ENCODE data around the gene CITED1.

Gene CITED1

DNA sequence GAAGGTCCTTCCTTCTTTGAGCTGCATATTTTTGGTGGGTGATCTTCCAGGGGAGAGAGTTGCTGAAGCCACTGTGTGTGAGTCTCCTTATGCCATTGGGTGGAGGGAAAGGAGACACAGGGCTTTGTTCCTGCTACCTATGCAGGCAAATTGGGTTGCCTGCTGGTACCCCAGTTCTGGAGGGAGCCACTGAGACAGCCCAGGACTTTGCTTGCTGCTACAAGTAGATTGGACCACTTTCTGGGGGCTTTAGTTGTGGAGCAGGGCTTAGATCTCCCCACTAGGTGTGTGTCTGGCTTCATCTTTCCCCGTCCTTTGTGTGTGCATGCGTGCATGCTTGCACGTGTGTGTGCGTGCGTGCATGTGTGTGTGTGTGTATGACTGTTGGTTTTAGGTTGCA, 10.0 kb downstream of the CITED1 start:
- Histone ChIP-seq H3K4me3 (ENCODE audit: low read depth, low read length) (no peak overlapping the region), H4K8ac (ENCODE audit: low read depth, low read length) (no peak overlapping the region), H3K79me2 (ENCODE audit: control insufficient read depth, insufficient read depth, low read length, poor library complexity) (no peaks in the 10 kb centered on the region), H3K18ac (ENCODE audit: low read length) (no peak overlapping the region), H3K4me2 (ENCODE audit: low read length) (no peak overlapping the region), H3K23ac (ENCODE audit: low read length) (no peak overlapping the region), H3K9me3 (ENCODE audit: insufficient read depth, low read depth, low read length) (no peaks in the 10 kb centered on the region), H3K27me3 (ENCODE audit: insufficient read depth, low read length) (no peaks in the 10 kb centered on the region), H2BK12ac (ENCODE audit: low read length) (no peak overlapping the region), H2AK5ac (ENCODE audit: low read length) (no peak overlapping the region), H3K14ac (ENCODE audit: low read length) (no peak overlapping the region), H4K12ac (ENCODE audit: low read depth, low read length) (no peak overlapping the region), H3K36me3 (ENCODE audit: control insufficient read depth in 1 of 2, insufficient read depth in 2 of 2, low read length in 2 of 2) (no peaks in the 10 kb centered on the region), H2AFZ (ENCODE audit: insufficient read depth, low read length, poor library complexity) (no peak overlapping the region), H3K27ac (ENCODE audit: low read depth, low read length) (no peak overlapping the region), H2BK5ac (ENCODE audit: low read depth, low read length, poor library complexity) (no peak overlapping the region), H3K4me1 (ENCODE audit: control insufficient read depth in 1 of 2, insufficient read depth in 2 of 2, low read length in 2 of 2) (no peaks in the 10 kb centered on the region), H3K4ac (ENCODE audit: low read depth, low read length) (no peak overlapping the region), H2BK120ac (ENCODE audit: insufficient read depth, low read length, poor library complexity) (no peak overlapping the region), H3K9ac (ENCODE audit: low read length) (no peak overlapping the region), H4K91ac (ENCODE audit: low read depth, low read length) (no peak overlapping the region), H3K79me1 (ENCODE audit: low read length) (no peaks in the 10 kb centered on the region)
- no peak for DNase-seq
- no CpG with 5 or more reads among the region's 5 CpGs for WGBS (ENCODE audit: extremely low coverage, insufficient coverage, insufficient read length)

GRCh38 chrX:72294497-72294896, 11.2 kb downstream of the CITED1 start:
- Histone ChIP-seq H2BK5ac (ENCODE audit: low read depth, low read length, poor library complexity) (no peak overlapping the region), H2BK12ac (ENCODE audit: low read length) (no peak overlapping the region), H3K4me2 (ENCODE audit: low read length) (no peak overlapping the region), H2AFZ (ENCODE audit: insufficient read depth, low read length, poor library complexity) (no peak overlapping the region), H3K27me3 (ENCODE audit: insufficient read depth, low read length) (no peaks in the 10 kb centered on the region), H2BK120ac (ENCODE audit: insufficient read depth, low read length, poor library complexity) (no peak overlapping the region), H3K18ac (ENCODE audit: low read length) (no peak overlapping the region), H3K4me1 (ENCODE audit: control insufficient read depth in 1 of 2, insufficient read depth in 2 of 2, low read length in 2 of 2) (no peaks in the 10 kb centered on the region), H3K4ac (ENCODE audit: low read depth, low read length) (no peak overlapping the region), H4K12ac (ENCODE audit: low read depth, low read length) (no peak overlapping the region), H3K27ac (ENCODE audit: low read depth, low read length) (no peak overlapping the region), H4K91ac (ENCODE audit: low read depth, low read length) (no peak overlapping the region), H3K36me3 (ENCODE audit: control insufficient read depth in 1 of 2, insufficient read depth in 2 of 2, low read length in 2 of 2) (no peaks in the 10 kb centered on the region), H3K14ac (ENCODE audit: low read length) (no peak overlapping the region), H3K79me1 (ENCODE audit: low read length) (no peaks in the 10 kb centered on the region), H3K4me3 (ENCODE audit: low read depth, low read length) (no peak overlapping the region), H2AK5ac (ENCODE audit: low read length) (no peak overlapping the region), H4K8ac (ENCODE audit: low read depth, low read length) (no peak overlapping the region), H3K79me2 (ENCODE audit: control insufficient read depth, insufficient read depth, low read length, poor library complexity) (no peaks in the 10 kb centered on the region), H3K9ac (ENCODE audit: low read length) (no peak overlapping the region), H3K23ac (ENCODE audit: low read length) (no peak overlapping the region), H3K9me3 (ENCODE audit: insufficient read depth, low read depth, low read length) (no peaks in the 10 kb centered on the region)
- DNase-seq: no peak
- WGBS (ENCODE audit: extremely low coverage, insufficient coverage, insufficient read length): no CpG with 5 or more reads among the region's 1 CpG

- Histone ChIP-seq H3K18ac (ENCODE audit: low read length) (no peak overlapping the region), H3K4ac (ENCODE audit: low read depth, low read length) (no peak overlapping the region), H2AK5ac (ENCODE audit: low read length) (no peak overlapping the region), H3K27ac (ENCODE audit: low read depth, low read length) (no peak overlapping the region), H2BK12ac (ENCODE audit: low read length) (no peak overlapping the region), H3K79me2 (ENCODE audit: control insufficient read depth, insufficient read depth, low read length, poor library complexity) (no peaks in the 10 kb centered on the region), H3K23ac (ENCODE audit: low read length) (no peak overlapping the region), H2BK5ac (ENCODE audit: low read depth, low read length, poor library complexity) (no peak overlapping the region), H4K91ac (ENCODE audit: low read depth, low read length) (no peak overlapping the region), H3K9me3 (ENCODE audit: insufficient read depth, low read depth, low read length) (no peaks in the 10 kb centered on the region), H3K27me3 (ENCODE audit: insufficient read depth, low read length) (no peaks in the 10 kb centered on the region), H3K36me3 (ENCODE audit: control insufficient read depth in 1 of 2, insufficient read depth in 2 of 2, low read length in 2 of 2) (no peaks in the 10 kb centered on the region), H3K4me1 (ENCODE audit: control insufficient read depth in 1 of 2, insufficient read depth in 2 of 2, low read length in 2 of 2) (no peaks in the 10 kb centered on the region), H4K12ac (ENCODE audit: low read depth, low read length) (no peak overlapping the region), H3K9ac (ENCODE audit: low read length) (no peak overlapping the region), H4K8ac (ENCODE audit: low read depth, low read length) (no peak overlapping the region), H3K79me1 (ENCODE audit: low read length) (no peaks in the 10 kb centered on the region), H2BK120ac (ENCODE audit: insufficient read depth, low read length, poor library complexity) (no peak overlapping the region), H3K4me3 (ENCODE audit: low read depth, low read length) (no peak overlapping the region), H3K14ac (ENCODE audit: low read length) (no peak overlapping the region), H3K4me2 (ENCODE audit: low read length) (no peak overlapping the region), H2AFZ (ENCODE audit: insufficient read depth, low read length, poor library complexity) (no peak overlapping the region)
- WGBS (ENCODE audit: extremely low coverage, insufficient coverage, insufficient read length): no CpG with 5 or more reads among the region's 1 CpG
- DNase-seq: no peak
These were observed 23.4 kb downstream of the CITED1 start for GRCh38 chrX:72282302-72282701.

GRCh38 chrX:72280321-72280845, 25.3 kb downstream of the CITED1 start:
- Histone ChIP-seq H2AFZ (ENCODE audit: insufficient read depth, low read length, poor library complexity) (no peak overlapping the region), H3K27me3 (ENCODE audit: insufficient read depth, low read length) (no peaks in the 10 kb centered on the region), H2AK5ac (ENCODE audit: low read length) (no peak overlapping the region), H3K36me3 (ENCODE audit: control insufficient read depth in 1 of 2, insufficient read depth in 2 of 2, low read length in 2 of 2) (peaks cover 0 to 3% of the 10 kb centered on the region in 2 experiments), H3K18ac (ENCODE audit: low read length) (no peak overlapping the region), H4K91ac (ENCODE audit: low read depth, low read length) (no peak overlapping the region), H4K8ac (ENCODE audit: low read depth, low read length) (no peak overlapping the region), H3K79me1 (ENCODE audit: low read length) (peaks cover 4% of the 10 kb centered on the region), H2BK120ac (ENCODE audit: insufficient read depth, low read length, poor library complexity) (no peak overlapping the region), H2BK5ac (ENCODE audit: low read depth, low read length, poor library complexity) (no peak overlapping the region), H3K14ac (ENCODE audit: low read length) (no peak overlapping the region), H3K79me2 (ENCODE audit: control insufficient read depth, insufficient read depth, low read length, poor library complexity) (peaks cover 3% of the 10 kb centered on the region), H3K9ac (ENCODE audit: low read length) (no peak overlapping the region), H3K4me2 (ENCODE audit: low read length) (no peak overlapping the region), H3K4me3 (ENCODE audit: low read depth, low read length) (no peak overlapping the region), H4K12ac (ENCODE audit: low read depth, low read length) (no peak overlapping the region), H3K4me1 (ENCODE audit: control insufficient read depth in 1 of 2, insufficient read depth in 2 of 2, low read length in 2 of 2) (no peaks in the 10 kb centered on the region), H2BK12ac (ENCODE audit: low read length) (no peak overlapping the region), H3K4ac (ENCODE audit: low read depth, low read length) (no peak overlapping the region), H3K23ac (ENCODE audit: low read length) (no peak overlapping the region), H3K9me3 (ENCODE audit: insufficient read depth, low read depth, low read length) (no peaks in the 10 kb centered on the region), H3K27ac (ENCODE audit: low read depth, low read length) (no peak overlapping the region)
- no peak for DNase-seq
- no CpG with 5 or more reads among the region's 5 CpGs for WGBS (ENCODE audit: extremely low coverage, insufficient coverage, insufficient read length)
